H1 (cell line): ENCODE measurements around the gene ARL6IP6. TPM values are rescaled to one million over a fixed set of nuclear protein-coding genes. Genes with fewer than 3 reads are reported as not detected.

Experiments
- CTCF ChIA-PET: fragments of 300-600 bp; sonication (Branson Sonifier 250); formaldehyde crosslinking; loops from one replicate; lab custom pipeline; 2021; ENCODE audit not compliant: partially characterized antibody; lab: Charles Lee
- POLR2A ChIA-PET: fragments of 300-600 bp; sonication (Branson Sonifier 250); formaldehyde crosslinking; loops from one replicate; lab custom pipeline; 2021; ENCODE audit warnings: inconsistent platforms; ENCODE audit not compliant: partially characterized antibody; lab: Charles Lee
- DNase-seq, 2 experiments: peaks; one replicate each; pipeline versions ENCODE4 v3.0.0 to v3.0.0-alpha.2; 2010 to 2022; ENCODE audit warnings: low spot score in 2 of 2, low read depth in 1 of 2, mixed read lengths in 1 of 2
- FAIRE-seq: peaks from 2 replicates; lab custom pipeline; 2011; peaks lifted over from hg19 to GRCh38; lab: Jason Lieb, UNC
- H2AFZ ChIP-seq: 2 replicates; pipeline ENCODE4 v1.8.1; 2012; ENCODE audit warnings: low read length, inconsistent platforms
- H2AK5ac ChIP-seq: 2 replicates; pipeline ENCODE4 v1.6.1; 2013; ENCODE audit warnings: low read depth, low read length
- H2BK120ac ChIP-seq: replicated peaks from 2 replicates; pipeline ENCODE3; 2013; ENCODE audit warnings: low read depth, low read length, inconsistent platforms
- H2BK12ac ChIP-seq: 2 replicates; pipeline ENCODE4 v1.6.1; 2013; ENCODE audit warnings: low read depth, low read length
- H2BK15ac ChIP-seq: 2 replicates; pipeline ENCODE4 v1.6.1; 2013; ENCODE audit warnings: low read length
- H2BK20ac ChIP-seq: 2 replicates; pipeline ENCODE4 v1.6.1; 2013; ENCODE audit warnings: low read length
- H2BK5ac ChIP-seq: 2 replicates; pipeline ENCODE4 v1.6.1; 2013; ENCODE audit warnings: low read depth, low read length
- H3K14ac ChIP-seq: 2 replicates; pipeline ENCODE4 v1.6.1; 2013; ENCODE audit warnings: inconsistent platforms; ENCODE audit not compliant: insufficient read length
- H3K18ac ChIP-seq: 2 replicates; pipeline ENCODE4 v1.6.1; 2013; ENCODE audit warnings: low read length; ENCODE audit errors: extremely low read depth
- H3K23ac ChIP-seq: 2 replicates; pipeline ENCODE4 v1.6.1; 2013; ENCODE audit warnings: inconsistent platforms; ENCODE audit not compliant: insufficient read length
- H3K23me2 ChIP-seq: 2 replicates; pipeline ENCODE4 v1.6.1; 2013; ENCODE audit warnings: low read depth, low read length
- H3K27ac ChIP-seq: 2 replicates; pipeline ENCODE4 v1.6.1; 2011; ENCODE audit warnings: low read depth, low read length, inconsistent platforms
- H3K27me3 ChIP-seq, 4 experiments: replicated peaks in 1 of 4; 1 replicate in 1 of 4; 2 replicates in 3 of 4; pipeline versions ENCODE4 v1.6.1 to v1.8.1; 2011 to 2013; ENCODE audit warnings: low read length in 3 of 4, mild to moderate bottlenecking in 3 of 4, inconsistent platforms in 2 of 4, mixed read lengths in 2 of 4, moderate library complexity in 1 of 4; ENCODE audit not compliant: control insufficient read depth in 3 of 4, insufficient read depth in 3 of 4; ENCODE audit errors: extremely low read depth in 1 of 4
- H3K36me3 ChIP-seq, 4 experiments: 2 replicates each; pipeline versions ENCODE4 v1.6.1 to v1.8.1; 2011 to 2013; ENCODE audit warnings: mild to moderate bottlenecking in 4 of 4, low read length in 3 of 4, moderate library complexity in 2 of 4, control low read depth in 1 of 4, inconsistent platforms in 1 of 4; ENCODE audit not compliant: insufficient read depth in 4 of 4, control insufficient read depth in 2 of 4
- H3K4ac ChIP-seq: replicated peaks from 2 replicates; pipeline ENCODE3; 2013; ENCODE audit warnings: low read length, low read depth, mixed read lengths, inconsistent platforms; ENCODE audit not compliant: insufficient read length
- H3K4me1 ChIP-seq, 4 experiments: replicated peaks in 1 of 4; 1 replicate in 1 of 4; 2 replicates in 3 of 4; pipeline versions ENCODE4 v1.6.1 to v1.8.1; 2011 to 2013; ENCODE audit warnings: low read length in 3 of 4, inconsistent platforms in 2 of 4, mixed read lengths in 1 of 4; ENCODE audit not compliant: insufficient read depth in 4 of 4, control insufficient read depth in 3 of 4
- H3K4me2 ChIP-seq, 2 experiments: 2 replicates each; pipeline versions ENCODE4 v1.6.1 to v1.8.1; 2011 to 2013; ENCODE audit warnings: low read depth in 2 of 2, low read length in 2 of 2, control low read depth in 1 of 2, inconsistent platforms in 1 of 2, mild to moderate bottlenecking in 1 of 2; ENCODE audit not compliant: insufficient read depth in 1 of 2
- H3K4me3 ChIP-seq, 4 experiments: fragments of 200-600, 300-600 bp in 1 of 4; sonication (generic), shearing (Covaris generic), sonication (Bioruptor Twin) in 1 of 4; 2 replicates each; pipeline versions ENCODE4 v1.5.1 to v1.8.1; 2011 to 2016; ENCODE audit warnings: low read length in 4 of 4, low read depth in 3 of 4, control low read depth in 2 of 4, inconsistent platforms in 2 of 4, mild to moderate bottlenecking in 2 of 4, mixed read lengths in 1 of 4, moderate library complexity in 1 of 4; ENCODE audit not compliant: insufficient read depth in 2 of 4; ENCODE audit errors: extremely low read depth in 1 of 4
- H3K56ac ChIP-seq: replicated peaks from 2 replicates; pipeline ENCODE3; 2013; ENCODE audit warnings: low read depth, mild to moderate bottlenecking, mixed read lengths, low read length, inconsistent platforms; ENCODE audit not compliant: insufficient read length
- H3K79me1 ChIP-seq: 2 replicates; pipeline ENCODE4 v1.6.1; 2013; ENCODE audit warnings: low read depth, low read length, control low read depth
- H3K79me2 ChIP-seq, 2 experiments: 2 replicates each; pipeline versions ENCODE4 v1.6.1 to v1.8.1; 2012 to 2013; ENCODE audit warnings: low read length in 2 of 2, mild to moderate bottlenecking in 2 of 2, inconsistent platforms in 1 of 2; ENCODE audit not compliant: insufficient read depth in 2 of 2, control insufficient read depth in 1 of 2
- H3K9ac ChIP-seq, 4 experiments: replicated peaks in 1 of 4; 1 replicate in 1 of 4; 2 replicates in 3 of 4; pipeline versions ENCODE4 v1.6.1 to v1.8.1; 2011 to 2013; ENCODE audit warnings: low read depth in 3 of 4, low read length in 3 of 4, control low read depth in 2 of 4, mild to moderate bottlenecking in 2 of 4, moderate library complexity in 2 of 4, inconsistent platforms in 1 of 4; ENCODE audit errors: extremely low read depth in 1 of 4
- H3K9me3 ChIP-seq, 2 experiments: 2 replicates each; pipeline versions ENCODE4 v1.6.1 to v1.8.1; 2012 to 2013; ENCODE audit warnings: mild to moderate bottlenecking in 2 of 2, moderate library complexity in 2 of 2, control low read depth in 1 of 2, inconsistent platforms in 1 of 2, low read depth in 1 of 2, low read length in 1 of 2, mixed read lengths in 1 of 2; ENCODE audit not compliant: insufficient read depth in 2 of 2
- H4K20me1 ChIP-seq, 2 experiments: replicated peaks in 1 of 2; 2 replicates each; pipeline versions ENCODE3 to v1.8.1; 2011 to 2013; ENCODE audit warnings: inconsistent platforms in 2 of 2, low read length in 2 of 2, mild to moderate bottlenecking in 1 of 2; ENCODE audit not compliant: insufficient read depth in 2 of 2, control insufficient read depth in 1 of 2
- H4K5ac ChIP-seq: 2 replicates; pipeline ENCODE4 v1.6.1; 2013; ENCODE audit warnings: low read length, low read depth, mixed read lengths, inconsistent platforms; ENCODE audit not compliant: insufficient read length
- H4K8ac ChIP-seq: 2 replicates; pipeline ENCODE4 v1.8.0; 2013; ENCODE audit warnings: mild to moderate bottlenecking, moderate library complexity, low read length, inconsistent platforms; ENCODE audit not compliant: insufficient read depth; ENCODE audit errors: extremely low read depth
- H4K91ac ChIP-seq: replicated peaks from 2 replicates; pipeline ENCODE3; 2013; ENCODE audit warnings: low read length, mixed read lengths, inconsistent platforms; ENCODE audit not compliant: insufficient read length
- CHD7 ChIP-seq: fragments of 300-600 bp; sonication (generic); IDR thresholded peaks from 2 replicates; pipeline ENCODE4 v1.7.1; 2012; ENCODE audit warnings: low read length, moderate library complexity, mild to moderate bottlenecking, inconsistent platforms; ENCODE audit not compliant: insufficient replicate concordance
- polyA plus RNA-seq, 7 experiments: library from polyadenylated mRNA; depleted of rRNA in 3 of 7; stranded (reverse) in 5 of 7; unstranded in 2 of 7; fragments of >200 nt in 5 of 7; fragments of 200-250 nt in 2 of 7; gene quantifications; 1 replicate in 5 of 7; 2 replicates in 1 of 7; 4 replicates in 1 of 7; pipeline versions ENCODE4 v1.2.1 to v1.2.3, GENCODE V29; 2011 to 2013; ENCODE audit warnings: missing spikeins in 2 of 7, mixed read lengths in 2 of 7
- total RNA-seq: library from RNA; stranded (reverse); fragmentation: NEBNext Ultra II Directional; extraction: Animal tissue kit (Norgen Biotek cat#: 25700); gene quantifications from 2 replicates; pipeline ENCODE4 v1.2.1, GENCODE V29; 2021

ARL6IP6 gene
- total and polyA plus RNA-seq, 2 of the 8 experiments (the other 6 are each of a cell fraction or from before 2014, with no cell fraction given), result 47.3 to 92.9 TPM

GRCh38 chr2:152683400-152683799 lies 35.0 kb upstream of the ARL6IP6 start:
- no peak overlapping the region for H2BK20ac ChIP-seq
- H3K4me3 ChIP-seq, result no peak overlapping the region
- H3K4me2 ChIP-seq, result no peak overlapping the region
- H2AFZ ChIP-seq, result no peak overlapping the region
- no peak overlapping the region for H3K27ac ChIP-seq
- H3K18ac ChIP-seq, result no peak overlapping the region
- 0 out of 4 replicates have a peak, but pooled peaks cover 2 to 3% of the 10 kb centered on the region in 2 experiments for H3K9me3 ChIP-seq
- no peak overlapping the region for H3K4ac ChIP-seq
- H3K9ac ChIP-seq, result no peak overlapping the region
- no peak overlapping the region for H3K23ac ChIP-seq
- no peak overlapping the region for H2BK12ac ChIP-seq
- no peak overlapping the region for H4K91ac ChIP-seq
- no peaks in the 10 kb centered on the region for H3K4me1 ChIP-seq
- no peak overlapping the region for H3K14ac ChIP-seq
- no peaks in the 10 kb centered on the region for H3K27me3 ChIP-seq
- H4K20me1 ChIP-seq, result peaks cover 0 to 2% of the 10 kb centered on the region in 2 experiments
- H2BK120ac ChIP-seq, result no peak overlapping the region
- H3K23me2 ChIP-seq, result no peaks in the 10 kb centered on the region
- H2BK5ac ChIP-seq, result no peak overlapping the region
- H3K79me2 ChIP-seq, result peaks cover 0 to 57% of the 10 kb centered on the region in 2 experiments; a peak in 2 of 4 replicates
- no peak overlapping the region for H4K5ac ChIP-seq
- H4K8ac ChIP-seq, result no peak overlapping the region
- H2BK15ac ChIP-seq, result no peak overlapping the region
- H3K79me1 ChIP-seq, result no peaks in the 10 kb centered on the region
- POLR2A ChIA-PET, result no interaction called here
- peaks cover 3 to 62% (median 18%) of the 10 kb centered on the region in 4 experiments; a peak in 6 of 8 replicates for H3K36me3 ChIP-seq
- DNase-seq, result no peak
- CTCF ChIA-PET, result interaction anchor here (1.2 to 1.3 kb wide), 2 partner anchors 10 to 33 kb away, joined by 3 read pairs; no protein-coding TSS in a partner anchor
- peak overlapping the region; percentile 12 for H3K56ac ChIP-seq
- no peak overlapping the region for H2AK5ac ChIP-seq
- no peak for FAIRE-seq
- TF ChIP-seq CHD7, result no peak
